ENCODE measurements around the gene ZNF142.
"Not testable (repeated sequence)": the region's sequence is repeated elsewhere in the genome, so short reads cannot be mapped to it uniquely, and the experiment has no call there.

Gene ZNF142

GRCh38 chr2:218659258-218659987 lies at the start of gene ZNF142, which contains the start of gene BCS1L:
TSS of gene ZNF142 (minus strand) at chr2:218659623. CDS start at chr2:218656429, 3,194 bp downstream.
TSS of gene BCS1L (plus strand) at chr2:218659683. CDS start at chr2:218660988, 1,305 bp downstream.
- peak; percentile 94 to 97 for DNase-seq (ENCODE audit: low read depth in 2 of 2)

GRCh38 chr2:218708086-218708485 lies 48.7 kb upstream of the ZNF142 start:
- DNase-seq (ENCODE audit: low read depth in 2 of 2) = no peak

- no peak for DNase-seq (ENCODE audit: low read depth in 2 of 2)
Measured at GRCh38 chr2:218703341-218703740, 43.9 kb upstream of the ZNF142 start.

GRCh38 chr2:218701806-218702205 lies 42.4 kb upstream of the ZNF142 start:
- DNase-seq (ENCODE audit: low read depth in 2 of 2) = no peak

GRCh38 chr2:218698885-218699284 lies 39.5 kb upstream of the ZNF142 start:
- no peak for DNase-seq (ENCODE audit: low read depth in 2 of 2)

- no peak for DNase-seq (ENCODE audit: low read depth in 2 of 2)
Measured at GRCh38 chr2:218694405-218695145, 35.2 kb upstream of the ZNF142 start.

- DNase-seq (ENCODE audit: low read depth in 2 of 2) = no peak
Measured at GRCh38 chr2:218691234-218691633, 31.8 kb upstream of the ZNF142 start.

- not testable (repeated sequence) for DNase-seq (ENCODE audit: low read depth in 2 of 2)
Measured at GRCh38 chr2:218687400-218688060, 28.1 kb upstream of the ZNF142 start.

- no peak for DNase-seq (ENCODE audit: low read depth in 2 of 2)
Measured at GRCh38 chr2:218680061-218680460, 20.6 kb upstream of the ZNF142 start.

- no peak for DNase-seq (ENCODE audit: low read depth in 2 of 2)
Measured at GRCh38 chr2:218679119-218679518, 19.7 kb upstream of the ZNF142 start.

GRCh38 chr2:218671654-218672566 lies 12.5 kb upstream of the ZNF142 start, which contains the start of the genes RNF25 and STK36:
TSS of gene RNF25 (minus strand) at chr2:218672002. CDS start at chr2:218671970, 32 bp downstream.
TSS of gene STK36 (plus strand) at chr2:218672086. CDS start at chr2:218672830, 744 bp downstream.
- DNase-seq (ENCODE audit: low read depth in 2 of 2) = peak; percentile 77 to 79

GRCh38 chr2:218671097-218671653 lies 11.8 kb upstream of the ZNF142 start:
- DNase-seq (ENCODE audit: low read depth in 2 of 2) = no peak

- no peak for DNase-seq (ENCODE audit: low read depth in 2 of 2)
Measured at GRCh38 chr2:218664653-218665052, 5.2 kb upstream of the ZNF142 start.

- DNase-seq (ENCODE audit: low read depth in 2 of 2) = no peak
Measured at GRCh38 chr2:218663901-218664300, 4.5 kb upstream of the ZNF142 start.

GRCh38 chr2:218662827-218663226 lies 3.4 kb upstream of the ZNF142 start:
- DNase-seq (ENCODE audit: low read depth in 2 of 2) = no peak

GRCh38 chr2:218662377-218662776 lies 3.0 kb upstream of the ZNF142 start:
- no peak for DNase-seq (ENCODE audit: low read depth in 2 of 2)

GRCh38 chr2:218659988-218660358 lies 550 bp upstream of the ZNF142 start:
- no peak for DNase-seq (ENCODE audit: low read depth in 2 of 2)

GRCh38 chr2:218658671-218659257 lies 659 bp downstream of the ZNF142 start:
- peak; percentile 35 to 37 for DNase-seq (ENCODE audit: low read depth in 2 of 2)

- DNase-seq (ENCODE audit: low read depth in 2 of 2) = no peak
Measured at GRCh38 chr2:218655751-218656150, 3.7 kb downstream of the ZNF142 start.

GRCh38 chr2:218648787-218649100 lies 10.7 kb downstream of the ZNF142 start:
- no peak for DNase-seq (ENCODE audit: low read depth in 2 of 2)
